IPS-20b (cell line): ENCODE results near the gene WDTC1.
A peak's percentile ranks its signal among the peaks of the same experiment; 100 is the strongest.

ENCODE experiments used
- H3K27ac ChIP-seq: one replicate; pipeline ENCODE4 v1.5.1; 2013; ENCODE audit warnings: low read length
- H3K27me3 ChIP-seq: 2 replicates; pipeline ENCODE4 v1.6.1; 2013; ENCODE audit warnings: mild to moderate bottlenecking, low read length, inconsistent platforms; ENCODE audit not compliant: insufficient read depth
- H3K36me3 ChIP-seq: 2 replicates; pipeline ENCODE4 v1.6.1; 2013; ENCODE audit warnings: low read depth, mild to moderate bottlenecking, inconsistent platforms, low read length, moderate library complexity; ENCODE audit not compliant: insufficient read depth
- H3K4me1 ChIP-seq: 2 replicates; pipeline ENCODE4 v1.6.1; 2013; ENCODE audit warnings: mild to moderate bottlenecking, control low read depth, inconsistent platforms, low read length, moderate library complexity; ENCODE audit not compliant: insufficient read depth
- H3K4me3 ChIP-seq: 2 replicates; pipeline ENCODE4 v1.5.1; 2013; ENCODE audit warnings: mild to moderate bottlenecking, low read length, inconsistent platforms
- H3K9ac ChIP-seq: 2 replicates; pipeline ENCODE4 v1.6.1; 2013; ENCODE audit warnings: low read depth, mild to moderate bottlenecking, inconsistent platforms, low read length, moderate library complexity
- H3K9me3 ChIP-seq: 2 replicates; pipeline ENCODE4 v1.6.1; 2013; ENCODE audit warnings: mild to moderate bottlenecking, low read depth, low read length, inconsistent platforms; ENCODE audit not compliant: insufficient read depth

Gene WDTC1

GRCh38 chr1:27293915-27294314 lies 59.5 kb downstream of the WDTC1 start:
- Histone ChIP-seq H3K4me1 (peaks cover under 1% of the 10 kb centered on the region; the same call in 1 of the 2 replicates), H3K4me3 (no peak overlapping the region), H3K27me3 (no peaks in the 10 kb centered on the region), H3K27ac (no peak overlapping the region), H3K9me3 (no peaks in the 10 kb centered on the region), H3K36me3 (no peaks in the 10 kb centered on the region; the same call in 1 of the 2 replicates), H3K9ac (no peak overlapping the region)

DNA sequence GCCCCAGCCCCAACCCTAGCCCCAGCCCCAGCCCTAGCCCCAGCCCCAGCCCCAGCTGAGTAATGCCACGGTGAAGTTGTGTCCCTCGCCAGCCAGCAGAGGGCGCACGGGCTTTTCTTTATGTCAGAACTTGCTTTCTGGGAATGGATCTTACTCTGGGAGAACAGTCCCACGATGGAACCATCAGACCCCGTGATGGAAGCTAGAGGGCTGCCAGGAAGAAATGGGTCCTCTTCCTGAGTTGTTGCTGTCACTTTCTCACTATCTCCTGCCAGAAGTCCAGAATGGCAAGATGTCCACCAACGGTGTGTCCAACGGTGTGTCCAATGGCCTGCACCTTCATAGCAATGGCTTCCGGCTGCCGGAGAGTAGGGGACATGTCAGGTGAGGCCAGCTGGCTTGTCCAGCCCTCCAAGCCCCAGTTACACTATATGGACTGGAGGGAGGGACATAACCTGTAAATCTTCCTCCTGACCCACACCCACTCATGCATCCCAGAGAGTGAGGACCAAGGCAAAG lies 62.4 kb downstream of the WDTC1 start:
- H3K4me1 ChIP-seq: peaks cover 13% of the 10 kb centered on the region
- H3K36me3 ChIP-seq: no peaks in the 10 kb centered on the region; the same call in 1 of the 2 replicates
- H3K27ac ChIP-seq: no peak overlapping the region
- H3K4me3 ChIP-seq: no peak overlapping the region
- no peak overlapping the region for H3K9ac ChIP-seq
- H3K27me3 ChIP-seq: no peaks in the 10 kb centered on the region
- H3K9me3 ChIP-seq: no peaks in the 10 kb centered on the region

- Histone ChIP-seq H3K27me3 (no peaks in the 10 kb centered on the region), H3K9ac (no peak overlapping the region), H3K9me3 (no peaks in the 10 kb centered on the region), H3K4me1 (peaks cover 15% of the 10 kb centered on the region), H3K4me3 (no peak overlapping the region), H3K27ac (no peak overlapping the region), H3K36me3 (no peaks in the 10 kb centered on the region; the same call in 1 of the 2 replicates)
Observed at GRCh38 chr1:27297903-27298302, 63.5 kb downstream of the WDTC1 start.

- H3K9ac ChIP-seq: 0 out of 2 replicates have a peak overlapping the region, but pooled peaks have one; percentile 34
- H3K27me3 ChIP-seq: no peaks in the 10 kb centered on the region
- H3K4me1 ChIP-seq: peaks cover 15% of the 10 kb centered on the region
- H3K36me3 ChIP-seq: no peaks in the 10 kb centered on the region; the same call in 1 of the 2 replicates
- H3K4me3 ChIP-seq: no peak overlapping the region
- no peaks in the 10 kb centered on the region for H3K9me3 ChIP-seq
- H3K27ac ChIP-seq: no peak overlapping the region
Observed at GRCh38 chr1:27298632-27299384, 64.4 kb downstream of the WDTC1 start.

GRCh38 chr1:27299385-27300271 lies 65.2 kb downstream of the WDTC1 start:
- Histone ChIP-seq H3K9me3 (no peaks in the 10 kb centered on the region), H3K27me3 (no peaks in the 10 kb centered on the region), H3K9ac (0 out of 2 replicates have a peak overlapping the region, but pooled peaks have one; percentile 34), H3K4me1 (peaks cover 15% of the 10 kb centered on the region), H3K4me3 (no peak overlapping the region), H3K27ac (no peak overlapping the region), H3K36me3 (no peaks in the 10 kb centered on the region)

GRCh38 chr1:27300341-27301051 lies 66.1 kb downstream of the WDTC1 start:
- peaks cover 15% of the 10 kb centered on the region for H3K4me1 ChIP-seq
- no peaks in the 10 kb centered on the region for H3K27me3 ChIP-seq
- H3K27ac ChIP-seq: no peak overlapping the region
- no peaks in the 10 kb centered on the region for H3K36me3 ChIP-seq
- H3K9me3 ChIP-seq: no peaks in the 10 kb centered on the region
- no peak overlapping the region for H3K4me3 ChIP-seq
- no peak overlapping the region for H3K9ac ChIP-seq

GRCh38 chr1:27301052-27301422 lies 66.6 kb downstream of the WDTC1 start:
- no peak overlapping the region for H3K4me3 ChIP-seq
- no peak overlapping the region for H3K27ac ChIP-seq
- no peaks in the 10 kb centered on the region for H3K9me3 ChIP-seq
- H3K36me3 ChIP-seq: no peaks in the 10 kb centered on the region
- no peaks in the 10 kb centered on the region for H3K27me3 ChIP-seq
- peaks cover 15% of the 10 kb centered on the region for H3K4me1 ChIP-seq
- no peak overlapping the region for H3K9ac ChIP-seq

DNA sequence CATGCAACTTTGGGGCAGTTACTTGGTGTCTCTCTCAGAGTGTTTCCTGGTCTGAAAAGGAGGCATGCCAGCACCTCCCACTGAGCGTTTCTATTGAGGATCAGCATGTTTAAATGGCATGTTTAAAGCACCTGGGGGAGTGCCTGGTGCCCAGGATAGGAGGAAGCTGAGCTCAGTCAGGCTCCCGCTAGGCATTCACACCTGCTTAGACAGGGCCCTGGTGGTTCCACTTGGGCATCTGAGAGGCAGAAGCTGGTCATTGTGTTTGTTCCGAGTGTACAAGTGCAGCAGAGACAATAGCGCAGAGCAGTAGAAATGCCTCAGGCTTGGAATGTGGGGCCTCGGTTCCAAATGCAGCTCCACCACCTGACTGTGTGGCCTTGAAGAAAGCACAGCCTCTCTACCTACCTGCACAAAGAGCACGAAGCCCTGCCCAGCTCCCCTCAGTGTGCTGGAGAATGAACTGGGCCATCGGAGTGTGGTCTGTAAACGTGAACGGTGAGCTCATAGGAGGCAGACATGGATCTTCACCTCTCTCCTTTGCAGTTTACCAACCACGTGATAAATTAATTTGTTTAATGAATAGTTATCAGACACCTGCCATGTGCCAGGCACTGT lies 67.3 kb downstream of the WDTC1 start:
- peaks cover 18% of the 10 kb centered on the region for H3K4me1 ChIP-seq
- no peak overlapping the region for H3K4me3 ChIP-seq
- no peak overlapping the region for H3K27ac ChIP-seq
- H3K9ac ChIP-seq: no peak overlapping the region
- H3K9me3 ChIP-seq: no peaks in the 10 kb centered on the region
- no peaks in the 10 kb centered on the region for H3K27me3 ChIP-seq
- no peaks in the 10 kb centered on the region for H3K36me3 ChIP-seq

- H3K27me3 ChIP-seq: no peaks in the 10 kb centered on the region
- no peak overlapping the region for H3K4me3 ChIP-seq
- no peak overlapping the region for H3K9ac ChIP-seq
- H3K36me3 ChIP-seq: no peaks in the 10 kb centered on the region
- H3K4me1 ChIP-seq: peaks cover 23% of the 10 kb centered on the region
- no peaks in the 10 kb centered on the region for H3K9me3 ChIP-seq
- H3K27ac ChIP-seq: no peak overlapping the region
Observed at GRCh38 chr1:27302612-27303011, 68.2 kb downstream of the WDTC1 start.

DNA sequence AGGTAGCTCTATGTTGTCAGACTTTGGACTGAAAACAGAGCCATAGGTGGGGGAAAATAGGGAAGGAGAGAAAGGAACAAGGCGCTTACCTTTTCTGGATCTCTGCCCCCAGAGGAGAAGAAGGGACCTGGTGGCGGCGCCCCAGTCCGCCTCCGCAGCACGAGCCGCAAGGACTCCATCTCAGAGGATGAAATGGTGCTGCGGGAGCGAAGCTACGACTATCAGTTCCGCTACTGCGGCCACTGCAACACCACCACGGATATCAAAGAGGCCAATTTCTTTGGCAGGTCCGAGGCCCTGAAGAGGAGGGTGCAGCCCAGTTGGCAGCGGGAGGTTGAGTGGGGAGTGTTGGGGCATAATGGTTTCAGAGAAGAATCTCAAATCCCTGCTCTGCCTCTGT lies 69.1 kb downstream of the WDTC1 start:
- Histone ChIP-seq H3K4me3 (no peak overlapping the region), H3K9ac (no peak overlapping the region), H3K4me1 (peaks cover 31% of the 10 kb centered on the region), H3K27ac (no peak overlapping the region), H3K9me3 (no peaks in the 10 kb centered on the region), H3K36me3 (no peaks in the 10 kb centered on the region), H3K27me3 (no peaks in the 10 kb centered on the region)

DNA sequence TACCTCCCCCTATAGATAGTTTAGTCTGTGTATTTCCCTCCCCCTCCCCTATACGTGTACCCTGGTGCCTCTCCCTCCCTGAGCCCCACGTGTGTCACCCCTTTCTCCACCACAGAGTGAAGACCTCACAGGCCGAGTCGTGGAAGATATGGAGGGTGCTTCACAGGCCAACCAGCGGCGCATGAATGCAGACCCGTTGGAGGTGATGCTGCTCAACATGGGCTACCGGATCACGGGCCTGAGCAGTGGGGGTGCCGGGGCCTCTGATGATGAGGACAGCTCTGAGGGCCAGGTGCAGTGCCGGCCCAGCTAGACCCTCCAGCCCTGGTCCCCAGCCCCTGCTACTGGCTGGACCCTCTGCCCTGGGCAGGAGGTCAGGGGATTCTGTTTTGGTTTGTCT lies 71.6 kb downstream of the WDTC1 start:
- no peak overlapping the region for H3K9ac ChIP-seq

More for the DNA sequence above, 71.6 kb downstream of the WDTC1 start:
- Histone ChIP-seq H3K36me3 (no peaks in the 10 kb centered on the region), H3K27me3 (no peaks in the 10 kb centered on the region), H3K27ac (no peak overlapping the region), H3K9me3 (no peaks in the 10 kb centered on the region), H3K4me1 (peaks cover 22% of the 10 kb centered on the region; the same call in 1 of the 2 replicates), H3K4me3 (no peak overlapping the region)
